ENCODE data around the gene CAMK2G.

- TF ChIP-seq, protein P1, sequence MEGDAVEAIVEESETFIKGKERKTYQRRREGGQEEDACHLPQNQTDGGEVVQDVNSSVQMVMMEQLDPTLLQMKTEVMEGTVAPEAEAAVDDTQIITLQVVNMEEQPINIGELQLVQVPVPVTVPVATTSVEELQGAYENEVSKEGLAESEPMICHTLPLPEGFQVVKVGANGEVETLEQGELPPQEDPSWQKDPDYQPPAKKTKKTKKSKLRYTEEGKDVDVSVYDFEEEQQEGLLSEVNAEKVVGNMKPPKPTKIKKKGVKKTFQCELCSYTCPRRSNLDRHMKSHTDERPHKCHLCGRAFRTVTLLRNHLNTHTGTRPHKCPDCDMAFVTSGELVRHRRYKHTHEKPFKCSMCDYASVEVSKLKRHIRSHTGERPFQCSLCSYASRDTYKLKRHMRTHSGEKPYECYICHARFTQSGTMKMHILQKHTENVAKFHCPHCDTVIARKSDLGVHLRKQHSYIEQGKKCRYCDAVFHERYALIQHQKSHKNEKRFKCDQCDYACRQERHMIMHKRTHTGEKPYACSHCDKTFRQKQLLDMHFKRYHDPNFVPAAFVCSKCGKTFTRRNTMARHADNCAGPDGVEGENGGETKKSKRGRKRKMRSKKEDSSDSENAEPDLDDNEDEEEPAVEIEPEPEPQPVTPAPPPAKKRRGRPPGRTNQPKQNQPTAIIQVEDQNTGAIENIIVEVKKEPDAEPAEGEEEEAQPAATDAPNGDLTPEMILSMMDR (IDR thresholded peaks at IDR 0.05) = no peak
- TF ChIP-seq POLR2A (IDR thresholded peaks at IDR 0.05) = no peak
Measured at GRCh38 chr10:73769396-73769795, 105.0 kb downstream of the CAMK2G start.

Data from right lobe of liver (tissue), 4 donors.